T-helper 2 cell treated with Interferon-gamma antibody and Interleukin-4, amounts not matched to agents 5 μg/mL and 100 μg/mL, for 36 hours (primary cell): ENCODE measurements around the gene SPECC1.
"Not testable (repeated sequence)": the region's sequence is repeated elsewhere in the genome, so short reads cannot be mapped to it uniquely, and the experiment has no call there.

Experiments
- DNase-seq: peaks from one replicate; pipeline ENCODE4 v3.0.0; 2021; ENCODE audit warnings: low spot score
- H3K27ac Mint-ChIP-seq: one replicate; pipeline ENCODE4 v1.8.0; 2021; ENCODE audit warnings: mild to moderate bottlenecking, mixed read lengths
- H3K27me3 Mint-ChIP-seq: one replicate; pipeline ENCODE4 v1.8.0; 2021; ENCODE audit warnings: low read depth, mixed read lengths
- H3K36me3 Mint-ChIP-seq: one replicate; pipeline ENCODE4 v1.8.0; 2021; ENCODE audit warnings: low read depth, mixed read lengths
- H3K4me1 Mint-ChIP-seq: one replicate; pipeline ENCODE4 v1.8.0; 2021; ENCODE audit warnings: low read depth, mixed read lengths
- H3K4me3 Mint-ChIP-seq: one replicate; pipeline ENCODE4 v1.8.0; 2022; ENCODE audit warnings: mild to moderate bottlenecking, moderate library complexity, mixed read lengths
- H3K9me3 Mint-ChIP-seq: one replicate; pipeline ENCODE4 v1.8.0; 2021; ENCODE audit warnings: mixed read lengths

The SPECC1 gene

GRCh38 chr17:20313891-20314290 lies 304.7 kb downstream of the SPECC1 start:
- Mint-ChIP-seq H3K27me3 (no peaks in the 10 kb centered on the region), H3K4me3 (no peak overlapping the region), H3K36me3 (no peaks in the 10 kb centered on the region), H3K9me3 (peaks cover 1% of the 10 kb centered on the region), H3K27ac (no peak overlapping the region), H3K4me1 (no peaks in the 10 kb centered on the region)
- no peak for DNase-seq

- Mint-ChIP-seq H3K27ac (no peak overlapping the region), H3K27me3 (no peaks in the 10 kb centered on the region), H3K9me3 (no peaks in the 10 kb centered on the region), H3K36me3 (no peaks in the 10 kb centered on the region), H3K4me3 (no peak overlapping the region), H3K4me1 (no peaks in the 10 kb centered on the region)
- no peak for DNase-seq
Measured at GRCh38 chr17:20314834-20315233, 305.7 kb downstream of the SPECC1 start.

- no peak overlapping the region for H3K27ac Mint-ChIP-seq
- H3K4me1 Mint-ChIP-seq = no peaks in the 10 kb centered on the region
- H3K9me3 Mint-ChIP-seq = no peaks in the 10 kb centered on the region
- H3K4me3 Mint-ChIP-seq = no peak overlapping the region
- DNase-seq = no peak
- no peaks in the 10 kb centered on the region for H3K36me3 Mint-ChIP-seq
- H3K27me3 Mint-ChIP-seq = no peaks in the 10 kb centered on the region
Measured at GRCh38 chr17:20315311-20315710, 306.2 kb downstream of the SPECC1 start.

- Mint-ChIP-seq H3K27ac (no peak overlapping the region), H3K36me3 (no peaks in the 10 kb centered on the region), H3K9me3 (no peaks in the 10 kb centered on the region), H3K4me1 (no peaks in the 10 kb centered on the region), H3K27me3 (no peaks in the 10 kb centered on the region), H3K4me3 (no peak overlapping the region)
- no peak for DNase-seq
Measured at GRCh38 chr17:20315821-20316220, 306.7 kb downstream of the SPECC1 start.

- H3K27ac Mint-ChIP-seq = peak overlapping the region; percentile 26
- DNase-seq = peak; percentile 83
Measured at GRCh38 chr17:20320535-20321229, 311.5 kb downstream of the SPECC1 start.

GRCh38 chr17:20321357-20321756 lies 312.2 kb downstream of the SPECC1 start:
- H3K9me3 Mint-ChIP-seq, H3K27me3 Mint-ChIP-seq, H3K4me1 Mint-ChIP-seq, H3K36me3 Mint-ChIP-seq, H3K4me3 Mint-ChIP-seq, DNase-seq: not testable (repeated sequence)
- H3K27ac Mint-ChIP-seq = peak overlapping the region; percentile 60

More at GRCh38 chr17:20320535-20321229, 311.5 kb downstream of the SPECC1 start:
- H3K27me3 Mint-ChIP-seq, H3K4me1 Mint-ChIP-seq, H3K9me3 Mint-ChIP-seq, H3K36me3 Mint-ChIP-seq: not testable (repeated sequence)
- H3K4me3 Mint-ChIP-seq = peak overlapping the region; percentile 48

- H3K27ac Mint-ChIP-seq, H3K4me1 Mint-ChIP-seq, H3K36me3 Mint-ChIP-seq: not testable (repeated sequence)
Measured at GRCh38 chr17:20327739-20328138, 318.6 kb downstream of the SPECC1 start.

GRCh38 chr17:20351405-20351804 lies 342.2 kb downstream of the SPECC1 start:
- not testable (repeated sequence) for H3K27ac Mint-ChIP-seq, H3K4me3 Mint-ChIP-seq, H3K9me3 Mint-ChIP-seq, DNase-seq, H3K36me3 Mint-ChIP-seq, H3K27me3 Mint-ChIP-seq, H3K4me1 Mint-ChIP-seq

More at GRCh38 chr17:20327739-20328138, 318.6 kb downstream of the SPECC1 start:
- H3K4me3 Mint-ChIP-seq, H3K27me3 Mint-ChIP-seq, H3K9me3 Mint-ChIP-seq, DNase-seq: not testable (repeated sequence)

GRCh38 chr17:20352567-20352966 lies 343.4 kb downstream of the SPECC1 start:
- DNase-seq, H3K27ac Mint-ChIP-seq, H3K4me1 Mint-ChIP-seq, H3K4me3 Mint-ChIP-seq, H3K36me3 Mint-ChIP-seq, H3K27me3 Mint-ChIP-seq, H3K9me3 Mint-ChIP-seq: not testable (repeated sequence)

GRCh38 chr17:20363846-20364245 lies 354.7 kb downstream of the SPECC1 start:
- not testable (repeated sequence) for DNase-seq, H3K9me3 Mint-ChIP-seq, H3K27ac Mint-ChIP-seq, H3K27me3 Mint-ChIP-seq, H3K36me3 Mint-ChIP-seq, H3K4me3 Mint-ChIP-seq, H3K4me1 Mint-ChIP-seq
